ENCODE measurements around the gene FAM186B. TPM values are rescaled to one million over a fixed set of nuclear protein-coding genes. Genes with fewer than 3 reads are reported as not detected.

Gene FAM186B
- total RNA-seq, 1 experiment from 2014 or later, result 0.30 TPM

GRCh38 chr12:49562831-49563230, 42.6 kb downstream of the FAM186B start:
- no peak for DNase-seq (ENCODE audit: unreplicated experiment)
- H3K27ac Mint-ChIP-seq (ENCODE audit: low read depth, unreplicated experiment), result no peak overlapping the region
- CTCF ChIA-PET, result interaction anchor here (0.8 to 2.4 kb wide), 5 partner anchors 9 to 304 kb away, joined by 3 to 9 read pairs (median 4); no protein-coding TSS in a partner anchor
- no peak for TF ChIP-seq CTCF (IDR thresholded peaks at IDR 0.05; ENCODE audit: unreplicated experiment)
- BruUV-seq (replicated peaks), result no TSS peak
- POLR2A ChIA-PET, result no interaction called here
- intact Hi-C loops (cut with micrococcal nuclease), result no loop called here
- no peaks in the 10 kb centered on the region for H3K27me3 Mint-ChIP-seq (ENCODE audit: insufficient read depth, unreplicated experiment)
- H3K4me3 Mint-ChIP-seq (ENCODE audit: unreplicated experiment), result no peak overlapping the region
- no peaks in the 10 kb centered on the region for H3K9me3 Mint-ChIP-seq (ENCODE audit: unreplicated experiment)
- peaks cover 58% of the 10 kb centered on the region for H3K36me3 Mint-ChIP-seq (ENCODE audit: insufficient read depth, unreplicated experiment)
- H3K4me1 Mint-ChIP-seq (ENCODE audit: insufficient read depth, unreplicated experiment), result no peaks in the 10 kb centered on the region

GRCh38 chr12:49562233-49562632, 43.2 kb downstream of the FAM186B start:
- Mint-ChIP-seq H3K27ac (ENCODE audit: low read depth, unreplicated experiment) (no peak overlapping the region), H3K4me3 (ENCODE audit: unreplicated experiment) (no peak overlapping the region), H3K4me1 (ENCODE audit: insufficient read depth, unreplicated experiment) (no peaks in the 10 kb centered on the region), H3K36me3 (ENCODE audit: insufficient read depth, unreplicated experiment) (peaks cover 58% of the 10 kb centered on the region), H3K9me3 (ENCODE audit: unreplicated experiment) (no peaks in the 10 kb centered on the region), H3K27me3 (ENCODE audit: insufficient read depth, unreplicated experiment) (no peaks in the 10 kb centered on the region)
- intact Hi-C loops (cut with micrococcal nuclease), result no loop called here
- BruUV-seq (replicated peaks), result no TSS peak
- no peak for DNase-seq (ENCODE audit: unreplicated experiment)
- ChIA-PET CTCF (interaction anchor here (0.6 to 2.4 kb wide), 4 partner anchors 9 to 200 kb away, joined by 3 to 9 read pairs (median 4); no protein-coding TSS in a partner anchor), POLR2A (no interaction called here)
- no peak for TF ChIP-seq CTCF (IDR thresholded peaks at IDR 0.05; ENCODE audit: unreplicated experiment)

DNA sequence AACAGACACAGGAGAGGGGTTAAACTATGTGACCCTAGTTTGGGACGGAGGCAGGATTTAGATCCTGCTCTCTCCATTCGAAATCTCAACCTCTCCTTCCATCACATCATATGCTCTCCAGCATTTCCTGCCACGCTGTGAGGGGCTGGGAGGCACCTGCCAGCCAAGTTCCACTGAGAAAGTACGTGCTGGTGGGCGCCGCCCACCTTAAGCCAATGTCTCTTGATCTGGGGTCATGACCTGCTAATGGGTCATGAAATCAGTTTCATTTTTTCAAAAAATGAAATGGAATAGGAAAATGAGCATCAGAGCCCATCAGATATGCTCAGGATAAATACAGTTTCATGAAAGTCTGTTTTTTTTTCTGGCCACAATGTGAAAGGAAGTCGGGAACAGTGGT, 44.7 kb downstream of the FAM186B start:
- DNase-seq (ENCODE audit: unreplicated experiment), result no peak
- Mint-ChIP-seq H3K4me3 (ENCODE audit: unreplicated experiment) (no peak overlapping the region), H3K27me3 (ENCODE audit: insufficient read depth, unreplicated experiment) (no peaks in the 10 kb centered on the region), H3K36me3 (ENCODE audit: insufficient read depth, unreplicated experiment) (peaks cover 58% of the 10 kb centered on the region), H3K4me1 (ENCODE audit: insufficient read depth, unreplicated experiment) (no peaks in the 10 kb centered on the region), H3K27ac (ENCODE audit: low read depth, unreplicated experiment) (no peak overlapping the region), H3K9me3 (ENCODE audit: unreplicated experiment) (no peaks in the 10 kb centered on the region)
- POLR2A ChIA-PET, result no interaction called here
- intact Hi-C loops (cut with micrococcal nuclease), result no loop called here
- no TSS peak for BruUV-seq (replicated peaks)
- CTCF ChIA-PET, result interaction anchor here (0.6 kb wide), 1 partner anchor 932 kb away, joined by 3 read pairs; no protein-coding TSS in a partner anchor
- TF ChIP-seq CTCF (IDR thresholded peaks at IDR 0.05; ENCODE audit: unreplicated experiment), result no peak

DNA sequence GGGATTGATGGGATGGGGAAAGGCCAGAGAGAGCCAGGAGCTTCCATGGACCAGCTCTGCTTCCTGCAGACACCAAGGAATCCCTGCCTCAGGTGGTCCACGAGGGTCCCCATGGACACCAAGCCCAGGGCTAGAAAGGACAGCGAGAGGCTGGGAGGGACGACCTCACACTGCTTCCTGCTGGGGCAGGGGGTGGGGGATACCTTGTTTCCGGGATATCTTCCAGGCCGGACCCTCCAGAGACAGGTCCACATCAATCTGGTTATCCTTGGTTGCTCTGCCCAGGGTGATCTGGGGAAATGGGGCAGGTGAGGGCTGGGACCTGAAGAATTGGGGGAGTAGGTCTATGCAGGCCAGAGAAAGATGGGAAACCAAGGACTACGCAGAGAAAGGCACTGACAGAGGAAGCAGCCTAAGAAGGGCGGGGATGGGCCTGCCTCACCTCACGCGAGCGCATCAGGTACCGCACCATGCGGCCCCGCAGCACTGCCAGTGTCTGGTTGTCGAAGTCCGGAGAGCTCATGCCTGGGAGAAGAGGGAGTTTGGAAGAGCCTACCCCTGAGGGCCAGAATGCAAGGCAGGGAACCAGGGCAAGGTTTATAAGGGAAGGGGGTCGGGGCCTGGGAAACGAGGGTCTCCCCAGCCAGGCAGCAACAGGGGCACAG, 46.3 kb downstream of the FAM186B start:
- intact Hi-C loops (cut with micrococcal nuclease), result no loop called here
- no peak overlapping the region for H3K4me3 Mint-ChIP-seq (ENCODE audit: unreplicated experiment)
- no peak for DNase-seq (ENCODE audit: unreplicated experiment)
- POLR2A ChIA-PET, result no interaction called here
- no peak overlapping the region for H3K27ac Mint-ChIP-seq (ENCODE audit: low read depth, unreplicated experiment)
- no peak for TF ChIP-seq CTCF (IDR thresholded peaks at IDR 0.05; ENCODE audit: unreplicated experiment)
- no peaks in the 10 kb centered on the region for H3K4me1 Mint-ChIP-seq (ENCODE audit: insufficient read depth, unreplicated experiment)
- H3K36me3 Mint-ChIP-seq (ENCODE audit: insufficient read depth, unreplicated experiment), result peaks cover 54% of the 10 kb centered on the region
- BruUV-seq (replicated peaks), result no TSS peak
- H3K9me3 Mint-ChIP-seq (ENCODE audit: unreplicated experiment), result no peaks in the 10 kb centered on the region
- no peaks in the 10 kb centered on the region for H3K27me3 Mint-ChIP-seq (ENCODE audit: insufficient read depth, unreplicated experiment)
- CTCF ChIA-PET, result interaction anchor here (1.0 to 1.4 kb wide), 2 partner anchors 8 to 201 kb away, joined by 5 to 6 read pairs; partner anchors contain the start of gene MCRS1
